Panc1 (cell line): Measurements from ENCODE around the gene KAT7.

ENCODE experiments used
- CTCF ChIP-seq: fragments of 450-650 bp; IDR thresholded peaks from 2 replicates; pipeline ENCODE4 v1.5.1; 2017; ENCODE audit warnings: mild to moderate bottlenecking
- POLR2AphosphoS5 ChIP-seq: IDR thresholded peaks from 2 replicates; pipeline ENCODE4 v1.6.1; 2012; ENCODE audit warnings: mild to moderate bottlenecking, low read depth, low read length, moderate library complexity
- SIN3A ChIP-seq: IDR thresholded peaks from 2 replicates; pipeline ENCODE4 v1.6.1; 2012; ENCODE audit warnings: low read depth, mild to moderate bottlenecking, low read length, moderate library complexity, borderline replicate concordance; ENCODE audit not compliant: insufficient read depth
- TF ChIP-seq, protein P1 (sequence below), 2 experiments: IDR thresholded peaks; 2 replicates each; pipeline ENCODE4 v1.6.1; 2011 to 2012; ENCODE audit warnings: low read depth in 2 of 2, control low read depth in 1 of 2, low read length in 1 of 2, mild to moderate bottlenecking in 1 of 2, moderate library complexity in 1 of 2; ENCODE audit not compliant: insufficient read depth in 1 of 2

GRCh38 chr17:49757151-49757777 is 31.2 kb upstream of the KAT7 start:
- TF ChIP-seq CTCF (no peak), POLR2AphosphoS5 (no peak), SIN3A (no peak)
- TF ChIP-seq, protein P1, sequence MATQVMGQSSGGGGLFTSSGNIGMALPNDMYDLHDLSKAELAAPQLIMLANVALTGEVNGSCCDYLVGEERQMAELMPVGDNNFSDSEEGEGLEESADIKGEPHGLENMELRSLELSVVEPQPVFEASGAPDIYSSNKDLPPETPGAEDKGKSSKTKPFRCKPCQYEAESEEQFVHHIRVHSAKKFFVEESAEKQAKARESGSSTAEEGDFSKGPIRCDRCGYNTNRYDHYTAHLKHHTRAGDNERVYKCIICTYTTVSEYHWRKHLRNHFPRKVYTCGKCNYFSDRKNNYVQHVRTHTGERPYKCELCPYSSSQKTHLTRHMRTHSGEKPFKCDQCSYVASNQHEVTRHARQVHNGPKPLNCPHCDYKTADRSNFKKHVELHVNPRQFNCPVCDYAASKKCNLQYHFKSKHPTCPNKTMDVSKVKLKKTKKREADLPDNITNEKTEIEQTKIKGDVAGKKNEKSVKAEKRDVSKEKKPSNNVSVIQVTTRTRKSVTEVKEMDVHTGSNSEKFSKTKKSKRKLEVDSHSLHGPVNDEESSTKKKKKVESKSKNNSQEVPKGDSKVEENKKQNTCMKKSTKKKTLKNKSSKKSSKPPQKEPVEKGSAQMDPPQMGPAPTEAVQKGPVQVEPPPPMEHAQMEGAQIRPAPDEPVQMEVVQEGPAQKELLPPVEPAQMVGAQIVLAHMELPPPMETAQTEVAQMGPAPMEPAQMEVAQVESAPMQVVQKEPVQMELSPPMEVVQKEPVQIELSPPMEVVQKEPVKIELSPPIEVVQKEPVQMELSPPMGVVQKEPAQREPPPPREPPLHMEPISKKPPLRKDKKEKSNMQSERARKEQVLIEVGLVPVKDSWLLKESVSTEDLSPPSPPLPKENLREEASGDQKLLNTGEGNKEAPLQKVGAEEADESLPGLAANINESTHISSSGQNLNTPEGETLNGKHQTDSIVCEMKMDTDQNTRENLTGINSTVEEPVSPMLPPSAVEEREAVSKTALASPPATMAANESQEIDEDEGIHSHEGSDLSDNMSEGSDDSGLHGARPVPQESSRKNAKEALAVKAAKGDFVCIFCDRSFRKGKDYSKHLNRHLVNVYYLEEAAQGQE (IDR thresholded peaks at IDR 0.05; ENCODE audit: insufficient read depth in 1 of 2, low read depth in 2 of 2, low read length in 1 of 2): no peak
